ENCODE results near the gene CDK10. TPM values are rescaled to one million over a fixed set of nuclear protein-coding genes. Genes with fewer than 3 reads are reported as not detected.
"Not testable (repeated sequence)": the region's sequence is repeated elsewhere in the genome, so short reads cannot be mapped to it uniquely, and the experiment has no call there.

Gene CDK10
- total RNA-seq, 1 donor from 2014 or later = 122 TPM

DNA sequence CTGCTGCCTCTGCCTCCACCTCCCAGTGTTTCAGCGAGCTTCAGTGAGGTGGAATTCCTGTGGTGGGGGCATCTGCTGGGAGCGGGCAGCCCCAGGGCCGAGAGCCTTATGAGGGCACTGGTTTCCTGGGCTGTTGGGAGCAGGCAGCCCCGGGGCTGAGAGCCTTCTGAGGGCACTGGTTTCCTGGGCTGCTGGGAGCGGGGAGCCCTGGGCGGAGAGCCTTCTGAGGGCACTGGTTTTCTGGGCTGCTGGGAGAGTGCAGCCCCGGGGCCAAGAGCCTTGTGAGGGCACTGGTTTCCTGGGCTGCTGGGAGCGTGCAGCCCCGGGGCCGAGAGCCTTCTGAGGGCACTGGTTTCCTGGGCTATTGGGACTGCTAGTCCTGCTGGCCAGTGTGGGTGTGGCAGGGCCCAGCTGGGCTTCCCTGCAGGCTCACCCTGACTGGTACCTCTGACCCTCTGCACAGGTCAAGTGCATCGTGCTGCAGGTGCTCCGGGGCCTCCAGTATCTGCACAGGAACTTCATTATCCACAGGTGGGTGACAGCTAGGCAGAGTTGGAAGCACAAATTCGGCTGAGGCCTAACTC, 5.6 kb downstream of the CDK10 start:
- Mint-ChIP-seq H3K27me3 (ENCODE audit: low read depth) (no peaks in the 10 kb centered on the region), H3K4me3 (no peak overlapping the region), H3K27ac (no peak overlapping the region), H3K9me3 (no peaks in the 10 kb centered on the region), H3K4me1 (peaks cover 8% of the 10 kb centered on the region), H3K36me3 (peaks cover 11% of the 10 kb centered on the region)
- TF ChIP-seq, protein P1, sequence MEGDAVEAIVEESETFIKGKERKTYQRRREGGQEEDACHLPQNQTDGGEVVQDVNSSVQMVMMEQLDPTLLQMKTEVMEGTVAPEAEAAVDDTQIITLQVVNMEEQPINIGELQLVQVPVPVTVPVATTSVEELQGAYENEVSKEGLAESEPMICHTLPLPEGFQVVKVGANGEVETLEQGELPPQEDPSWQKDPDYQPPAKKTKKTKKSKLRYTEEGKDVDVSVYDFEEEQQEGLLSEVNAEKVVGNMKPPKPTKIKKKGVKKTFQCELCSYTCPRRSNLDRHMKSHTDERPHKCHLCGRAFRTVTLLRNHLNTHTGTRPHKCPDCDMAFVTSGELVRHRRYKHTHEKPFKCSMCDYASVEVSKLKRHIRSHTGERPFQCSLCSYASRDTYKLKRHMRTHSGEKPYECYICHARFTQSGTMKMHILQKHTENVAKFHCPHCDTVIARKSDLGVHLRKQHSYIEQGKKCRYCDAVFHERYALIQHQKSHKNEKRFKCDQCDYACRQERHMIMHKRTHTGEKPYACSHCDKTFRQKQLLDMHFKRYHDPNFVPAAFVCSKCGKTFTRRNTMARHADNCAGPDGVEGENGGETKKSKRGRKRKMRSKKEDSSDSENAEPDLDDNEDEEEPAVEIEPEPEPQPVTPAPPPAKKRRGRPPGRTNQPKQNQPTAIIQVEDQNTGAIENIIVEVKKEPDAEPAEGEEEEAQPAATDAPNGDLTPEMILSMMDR (IDR thresholded peaks at IDR 0.05; ENCODE audit: unreplicated experiment) = no peak
- no peak for DNase-seq (ENCODE audit: low spot score in 2 of 2, unreplicated experiment in 2 of 2)

GRCh38 chr16:89693289-89693731, 6.8 kb downstream of the CDK10 start:
- Mint-ChIP-seq H3K36me3 (peaks cover 11% of the 10 kb centered on the region), H3K4me1 (no peaks in the 10 kb centered on the region), H3K9me3 (no peaks in the 10 kb centered on the region), H3K4me3 (no peak overlapping the region), H3K27ac (no peak overlapping the region), H3K27me3 (ENCODE audit: low read depth) (no peaks in the 10 kb centered on the region)
- no peak for DNase-seq (ENCODE audit: low spot score in 2 of 2, unreplicated experiment in 2 of 2)
- TF ChIP-seq, protein P1 (IDR thresholded peaks at IDR 0.05; ENCODE audit: unreplicated experiment) = no peak

DNA sequence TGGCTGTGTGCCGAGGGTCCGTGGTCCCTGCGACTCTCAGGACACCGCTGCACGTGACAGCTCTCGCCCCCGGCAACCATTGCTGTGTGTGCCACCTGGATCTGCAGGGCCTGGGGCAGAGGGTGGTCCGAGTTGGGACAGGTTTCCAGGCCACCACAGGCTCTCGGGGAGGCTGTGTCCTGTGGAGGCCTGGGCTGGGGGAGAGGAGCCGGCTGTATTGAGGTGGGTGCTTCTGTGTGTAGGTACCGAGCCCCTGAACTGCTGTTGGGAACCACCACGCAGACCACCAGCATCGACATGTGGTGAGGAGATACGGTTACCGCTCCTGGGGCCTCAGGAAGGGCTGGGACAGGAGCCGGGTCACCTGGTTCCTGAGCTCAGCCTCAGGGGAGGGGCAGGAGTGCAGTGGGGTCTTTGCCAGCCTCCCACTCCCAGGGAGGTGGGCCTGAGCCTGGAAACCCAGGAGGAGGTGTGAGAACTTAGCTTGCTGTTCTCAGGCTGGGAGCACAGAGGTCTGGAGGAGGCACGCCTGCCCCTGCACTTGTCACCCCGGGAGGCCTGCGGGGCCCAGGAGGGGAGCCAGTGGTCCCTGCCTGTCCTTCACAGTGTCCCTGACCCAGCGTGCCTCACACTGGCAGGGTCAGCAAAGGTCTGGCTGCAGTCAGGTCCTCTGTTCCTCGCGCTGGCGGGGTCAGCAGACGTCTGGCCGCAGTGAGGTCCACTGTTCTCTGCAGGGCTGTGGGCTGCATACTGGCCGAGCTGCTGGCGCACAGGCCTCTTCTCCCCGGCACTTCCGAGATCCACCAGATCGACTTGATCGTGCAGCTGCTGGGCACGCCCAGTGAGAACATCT, 7.7 kb downstream of the CDK10 start:
- H3K27ac Mint-ChIP-seq = no peak overlapping the region
- H3K4me3 Mint-ChIP-seq = no peak overlapping the region
- no peaks in the 10 kb centered on the region for H3K4me1 Mint-ChIP-seq
- no peaks in the 10 kb centered on the region for H3K9me3 Mint-ChIP-seq
- peaks cover 11% of the 10 kb centered on the region for H3K36me3 Mint-ChIP-seq
- no peak for DNase-seq (ENCODE audit: low spot score in 2 of 2, unreplicated experiment in 2 of 2)
- H3K27me3 Mint-ChIP-seq (ENCODE audit: low read depth) = no peaks in the 10 kb centered on the region
- TF ChIP-seq, protein P1 (IDR thresholded peaks at IDR 0.05; ENCODE audit: unreplicated experiment) = no peak

GRCh38 chr16:89694784-89695085, 8.2 kb downstream of the CDK10 start:
- H3K9me3 Mint-ChIP-seq; H3K27me3 Mint-ChIP-seq (ENCODE audit: low read depth); H3K27ac Mint-ChIP-seq; DNase-seq (ENCODE audit: low spot score in 2 of 2, unreplicated experiment in 2 of 2); H3K4me1 Mint-ChIP-seq; H3K4me3 Mint-ChIP-seq: not testable (repeated sequence)
- peaks cover 11% of the 10 kb centered on the region for H3K36me3 Mint-ChIP-seq

- no peaks in the 10 kb centered on the region for H3K27me3 Mint-ChIP-seq (ENCODE audit: low read depth)
- no peak overlapping the region for H3K27ac Mint-ChIP-seq
- DNase-seq (ENCODE audit: low spot score in 2 of 2, unreplicated experiment in 2 of 2) = no peak
- peaks cover 2% of the 10 kb centered on the region for H3K4me1 Mint-ChIP-seq
- TF ChIP-seq, protein P1 (IDR thresholded peaks at IDR 0.05; ENCODE audit: unreplicated experiment) = no peak
- H3K36me3 Mint-ChIP-seq = peaks cover 9% of the 10 kb centered on the region
- H3K9me3 Mint-ChIP-seq = no peaks in the 10 kb centered on the region
- H3K4me3 Mint-ChIP-seq = no peak overlapping the region
Measured at GRCh38 chr16:89695086-89695874, 8.8 kb downstream of the CDK10 start.
